DND-41 (cell line): ENCODE results near the gene SENP1.

Experiments
- ATAC-seq: fragments of 200-7000 bp; cut with Tn5 transposase; 3 replicates; pipeline ENCODE4 v1.9.1; 2021; ENCODE audit warnings: low read depth; ENCODE audit not compliant: insufficient read depth
- DNase-seq: peaks from one replicate; pipeline ENCODE4 v3.0.0-alpha.2; 2020
- H2AFZ ChIP-seq: 2 replicates; pipeline ENCODE4 v1.6.0; 2012; ENCODE audit warnings: low read depth, low read length
- H3K27ac ChIP-seq: 2 replicates; pipeline ENCODE4 v1.5.1; 2012; ENCODE audit warnings: low read length, inconsistent platforms
- H3K27me3 ChIP-seq: fragments of 200-600 bp; sonication (generic); 2 replicates; pipeline ENCODE4 v1.6.0; 2012; ENCODE audit warnings: low read length, mild to moderate bottlenecking, inconsistent platforms; ENCODE audit not compliant: insufficient read depth, poor library complexity
- H3K36me3 ChIP-seq: 2 replicates; pipeline ENCODE4 v1.5.1; 2012; ENCODE audit warnings: low read length, inconsistent platforms; ENCODE audit not compliant: insufficient read depth
- H3K4me1 ChIP-seq: 2 replicates; pipeline ENCODE4 v1.5.1; 2012; ENCODE audit warnings: mild to moderate bottlenecking, low read length; ENCODE audit not compliant: insufficient read depth
- H3K4me2 ChIP-seq: 2 replicates; pipeline ENCODE4 v1.6.0; 2012; ENCODE audit warnings: mild to moderate bottlenecking, moderate library complexity, low read length, inconsistent platforms; ENCODE audit not compliant: insufficient read depth
- H3K4me3 ChIP-seq, 2 experiments: fragments of 200-600 bp in 1 of 2; shearing (Covaris generic) in 1 of 2; 2 replicates each; pipeline ENCODE4 v1.5.1; 2012 to 2016; ENCODE audit warnings: inconsistent platforms in 2 of 2, low read length in 2 of 2, mild to moderate bottlenecking in 2 of 2, low read depth in 1 of 2, moderate library complexity in 1 of 2
- H3K79me2 ChIP-seq: 2 replicates; pipeline ENCODE4 v1.6.0; 2012; ENCODE audit warnings: low read length, inconsistent platforms; ENCODE audit not compliant: insufficient read depth
- H3K9ac ChIP-seq: 2 replicates; pipeline ENCODE4 v1.6.0; 2012; ENCODE audit warnings: low read depth, mild to moderate bottlenecking, inconsistent platforms, low read length, moderate library complexity
- H3K9me3 ChIP-seq: 2 replicates; pipeline ENCODE4 v1.5.1; 2012; ENCODE audit warnings: low read length, moderate library complexity, mild to moderate bottlenecking, inconsistent platforms; ENCODE audit not compliant: insufficient read depth, severe bottlenecking
- H4K20me1 ChIP-seq: 2 replicates; pipeline ENCODE4 v1.6.0; 2012; ENCODE audit warnings: low read length; ENCODE audit not compliant: insufficient read depth
- CTCF ChIP-seq: IDR thresholded peaks from 2 replicates; pipeline ENCODE4 v1.5.1; 2012; ENCODE audit warnings: borderline replicate concordance, low read length, moderate library complexity, mild to moderate bottlenecking; ENCODE audit not compliant: poor library complexity, severe bottlenecking; ENCODE audit errors: extremely low read depth
- EZH2 ChIP-seq: IDR thresholded peaks from 3 replicates; pipeline ENCODE4 v1.6.1; 2012; ENCODE audit warnings: borderline replicate concordance, low read depth, mild to moderate bottlenecking, moderate library complexity, low read length, inconsistent platforms; ENCODE audit not compliant: severe bottlenecking

The SENP1 gene

GRCh38 chr12:48038085-48038484 lies 67.8 kb downstream of the SENP1 start:
- H4K20me1 ChIP-seq = no peaks in the 10 kb centered on the region
- no peaks in the 10 kb centered on the region for H3K4me1 ChIP-seq
- no peaks in the 10 kb centered on the region for H3K27me3 ChIP-seq
- H3K9ac ChIP-seq = no peak overlapping the region
- no peak for ATAC-seq
- H2AFZ ChIP-seq = no peak overlapping the region
- H3K36me3 ChIP-seq = peaks cover 8% of the 10 kb centered on the region
- TF ChIP-seq CTCF (no peak), EZH2 (no peak)
- H3K9me3 ChIP-seq = no peaks in the 10 kb centered on the region
- DNase-seq = no peak
- no peak overlapping the region for H3K4me3 ChIP-seq
- no peaks in the 10 kb centered on the region for H3K79me2 ChIP-seq
- H3K27ac ChIP-seq = no peak overlapping the region
- H3K4me2 ChIP-seq = no peak overlapping the region

- Histone ChIP-seq H3K27me3 (no peaks in the 10 kb centered on the region), H3K27ac (no peak overlapping the region), H3K9ac (no peak overlapping the region), H2AFZ (no peak overlapping the region), H4K20me1 (no peaks in the 10 kb centered on the region), H3K4me3 (no peak overlapping the region), H3K79me2 (no peaks in the 10 kb centered on the region), H3K4me2 (no peak overlapping the region), H3K4me1 (no peaks in the 10 kb centered on the region), H3K36me3 (peaks cover 1% of the 10 kb centered on the region; the same call in 1 of the 2 replicates), H3K9me3 (no peaks in the 10 kb centered on the region)
- TF ChIP-seq CTCF (no peak), EZH2 (no peak)
- ATAC-seq (no peak), DNase-seq (no peak)
These were observed 68.5 kb downstream of the SENP1 start for GRCh38 chr12:48037267-48037915.

- no peak for DNase-seq
- Histone ChIP-seq H3K27ac (no peak overlapping the region), H3K4me3 (no peak overlapping the region), H3K27me3 (no peaks in the 10 kb centered on the region), H3K36me3 (no peaks in the 10 kb centered on the region), H3K79me2 (no peaks in the 10 kb centered on the region), H2AFZ (no peak overlapping the region), H3K9me3 (no peaks in the 10 kb centered on the region), H3K4me2 (no peak overlapping the region), H3K9ac (no peak overlapping the region), H3K4me1 (no peaks in the 10 kb centered on the region), H4K20me1 (no peaks in the 10 kb centered on the region)
- ATAC-seq = peak; percentile 13; the same call in 1 of the 3 replicates
- no peak for TF ChIP-seq EZH2
- no peak for TF ChIP-seq CTCF
These were observed 69.1 kb downstream of the SENP1 start for GRCh38 chr12:48036818-48037217.
